A204.1 (cell line): ENCODE results near the gene YIPF4.
"Not testable (repeated sequence)": the region's sequence is repeated elsewhere in the genome, so short reads cannot be mapped to it uniquely, and the experiment has no call there.

Experiments
- FAIRE-seq: peaks from 2 replicates; lab custom pipeline; 2012; peaks lifted over from hg19 to GRCh38; lab: Jason Lieb, UNC

Gene YIPF4

DNA sequence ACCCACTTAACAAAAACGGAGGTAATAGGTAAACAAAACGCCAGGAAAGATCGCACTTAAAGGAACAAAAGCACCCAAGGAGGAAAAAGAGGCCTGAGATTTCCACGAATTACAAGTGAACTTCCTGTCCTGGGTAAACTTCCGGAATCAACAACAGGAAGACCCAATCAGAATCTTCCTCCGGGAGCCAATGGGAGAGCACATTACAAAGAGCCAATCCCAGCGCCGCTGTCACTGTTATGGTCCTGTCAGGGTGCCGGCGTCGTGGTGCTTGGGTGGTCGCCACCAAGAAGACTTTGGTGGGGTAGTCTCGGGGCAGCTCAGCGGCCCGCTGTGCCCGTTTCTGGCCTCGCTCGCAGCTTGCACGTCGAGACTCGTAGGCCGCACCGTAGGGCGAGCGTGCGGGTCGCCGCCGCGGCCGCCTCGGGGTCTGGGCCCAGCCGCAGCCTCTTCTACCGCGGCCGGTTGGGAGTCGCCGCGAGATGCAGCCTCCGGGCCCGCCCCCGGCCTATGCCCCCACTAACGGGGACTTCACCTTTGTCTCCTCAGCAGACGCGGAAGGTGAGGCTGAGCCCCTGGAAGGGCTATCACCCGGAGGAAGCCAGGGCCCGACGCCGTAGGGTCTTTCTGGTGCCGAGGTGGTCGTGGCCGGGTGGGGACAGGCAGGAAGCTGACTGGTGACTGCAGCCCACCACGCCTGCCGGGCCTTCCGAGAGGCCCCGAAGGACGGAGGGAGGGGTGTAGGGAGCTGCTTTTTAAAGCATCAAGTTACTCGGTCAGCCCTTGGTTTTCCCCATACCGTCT lies at the start of gene YIPF4:
Gene YIPF4 (plus strand): TSS at position 231 of the 804 bp plus-strand sequence. CDS start 252 bp downstream, at position 483.
- peak; percentile 93 for FAIRE-seq

DNA sequence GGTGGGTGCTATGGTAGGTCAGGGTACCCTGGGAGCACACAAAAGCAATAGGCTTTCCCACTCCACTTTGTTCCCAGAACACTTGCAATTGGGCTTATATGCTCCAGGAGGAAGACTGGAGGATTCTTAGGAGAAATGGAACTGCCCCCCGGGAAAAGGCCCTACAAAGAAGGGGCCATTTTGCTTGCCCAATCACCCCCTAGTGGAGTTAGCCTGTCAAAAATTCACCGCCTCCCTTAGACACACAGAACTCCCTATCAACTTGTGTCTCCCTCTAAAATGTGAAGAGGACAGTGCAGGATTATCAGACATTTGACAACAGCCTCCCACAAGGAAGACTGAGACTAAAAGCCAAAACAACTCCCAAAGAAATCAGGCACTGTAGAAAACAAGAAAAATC lies 49.5 kb upstream of the YIPF4 start:
- no peak for FAIRE-seq

DNA sequence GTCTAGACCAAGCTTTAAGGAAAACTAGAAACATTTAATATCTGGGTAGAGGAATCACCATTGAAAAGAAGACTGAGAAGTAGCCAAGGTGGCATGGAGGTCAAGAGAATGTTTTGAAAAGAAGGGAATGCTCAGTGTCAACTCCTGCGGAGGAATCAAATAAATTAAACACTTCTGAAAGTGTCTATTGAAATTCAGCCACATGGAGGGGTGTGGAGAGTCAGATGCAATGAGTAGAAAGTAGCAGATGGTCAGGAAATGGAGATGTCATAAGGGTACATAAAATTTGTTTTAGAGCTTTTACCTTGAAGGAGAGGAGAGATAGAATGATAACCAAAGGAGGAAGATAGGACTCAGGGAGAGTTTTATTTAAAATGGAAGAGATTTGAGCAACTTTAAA lies 48.1 kb upstream of the YIPF4 start:
- FAIRE-seq, result no peak

DNA sequence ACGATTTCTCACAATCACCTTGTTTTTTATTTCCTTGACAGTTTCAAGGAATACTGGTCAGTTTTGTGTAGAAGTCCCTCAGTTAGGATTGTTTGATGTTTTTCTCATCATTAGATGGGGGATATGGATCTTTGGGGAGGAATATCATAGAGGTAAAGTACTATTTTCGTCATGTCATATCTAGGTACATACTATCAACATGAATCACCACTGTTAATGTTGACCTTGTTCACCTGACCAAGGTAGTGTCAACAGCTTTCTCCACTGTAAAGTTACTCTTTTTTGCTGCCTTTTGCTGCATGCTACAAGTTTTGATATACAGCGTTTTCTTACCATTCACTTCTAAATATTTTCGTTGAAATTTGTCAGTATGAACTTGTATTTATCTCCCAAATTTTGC lies 45.7 kb upstream of the YIPF4 start:
- no peak for FAIRE-seq

DNA sequence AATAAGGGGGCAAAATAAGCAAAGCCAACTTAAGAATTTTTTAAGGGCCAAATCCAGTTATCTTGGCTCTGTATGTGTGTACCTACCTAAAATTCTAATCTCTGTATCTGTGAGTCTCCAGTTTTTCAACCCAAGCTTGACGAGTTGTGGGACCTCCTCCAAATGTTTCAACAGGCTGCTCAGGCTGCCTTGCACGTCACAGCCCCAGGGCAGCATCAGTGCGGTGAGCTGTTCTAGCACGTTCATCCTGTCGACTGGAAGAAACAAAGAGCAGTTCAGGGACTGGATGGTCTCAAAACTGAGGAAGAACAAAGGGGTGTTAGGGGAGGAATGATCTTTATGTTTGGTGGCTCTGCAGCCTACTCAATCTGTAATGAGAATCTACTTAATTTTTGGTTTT lies 42.4 kb upstream of the YIPF4 start:
- no peak for FAIRE-seq

DNA sequence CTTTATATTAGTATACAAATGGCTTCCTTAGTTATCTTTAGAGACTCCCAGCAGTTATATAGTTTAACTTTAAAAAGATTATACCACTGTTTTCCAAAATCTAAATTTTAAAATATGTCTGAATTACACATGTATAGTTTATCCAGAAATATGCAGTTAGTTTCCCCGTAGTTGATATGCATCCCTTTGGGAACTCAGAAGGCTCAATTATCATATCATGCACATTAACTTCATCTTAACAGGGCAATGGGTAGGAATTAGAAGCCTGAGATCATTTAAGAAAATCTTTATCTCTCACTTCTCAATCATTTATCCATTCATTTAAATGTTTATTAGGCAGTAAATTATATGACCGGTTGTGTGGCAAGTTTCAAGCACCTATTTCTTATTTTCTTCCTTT lies 40.2 kb upstream of the YIPF4 start:
- no peak for FAIRE-seq

DNA sequence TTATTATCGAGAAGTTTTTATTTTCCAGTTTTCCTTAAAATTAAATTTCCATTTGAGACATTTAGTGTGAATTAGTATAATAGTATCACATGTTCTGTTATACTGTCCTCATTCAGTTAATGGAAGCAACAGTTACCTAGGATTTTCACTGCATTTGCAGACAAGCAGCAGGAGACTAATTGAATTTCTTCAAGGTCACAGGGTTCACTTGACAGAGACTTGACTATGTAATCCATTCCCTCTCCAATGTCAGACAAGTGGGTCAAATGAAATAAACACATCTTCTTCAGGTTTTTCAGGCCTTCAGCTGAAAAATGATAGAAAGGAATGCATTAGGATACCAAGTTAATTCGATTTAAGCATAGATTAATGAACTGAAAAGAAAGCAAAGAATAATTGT lies 39.7 kb upstream of the YIPF4 start:
- no peak for FAIRE-seq

DNA sequence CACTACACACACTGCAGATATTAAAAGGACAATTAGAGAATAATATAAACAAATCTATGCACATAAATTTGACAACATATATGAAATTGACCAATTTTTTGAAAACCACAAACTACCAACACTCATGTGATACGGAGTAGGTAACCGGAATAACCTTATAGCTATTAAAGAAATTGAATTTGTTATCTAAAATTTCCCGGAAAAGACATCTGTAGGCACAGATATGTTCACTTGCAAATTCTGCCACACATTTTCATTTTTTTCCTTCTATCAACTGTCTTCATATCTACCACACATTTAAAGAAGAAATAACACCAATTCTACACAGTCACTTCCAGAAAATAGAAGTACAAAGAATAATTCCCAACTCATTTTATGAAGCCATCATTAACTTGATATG lies 35.4 kb upstream of the YIPF4 start:
- no peak for FAIRE-seq

DNA sequence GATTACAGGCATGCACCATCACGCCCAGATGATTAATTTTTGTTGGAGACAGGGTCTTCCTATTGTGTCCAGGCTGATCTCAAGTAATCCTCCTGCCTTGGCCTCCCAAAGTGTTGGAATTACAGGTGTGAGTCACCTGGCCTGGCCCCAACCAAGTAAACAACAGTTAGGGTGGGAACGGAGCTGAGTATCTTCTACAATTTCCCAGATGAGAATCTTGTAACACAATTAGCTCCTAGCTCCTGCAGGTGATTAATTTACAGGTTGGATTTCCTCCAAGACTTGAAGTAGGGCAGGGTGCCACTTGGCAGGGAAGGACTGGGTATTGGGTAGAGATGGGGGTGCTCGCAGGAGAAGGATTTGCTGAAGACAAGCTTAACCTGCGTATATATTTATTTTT lies 30.8 kb upstream of the YIPF4 start:
- FAIRE-seq, result no peak

DNA sequence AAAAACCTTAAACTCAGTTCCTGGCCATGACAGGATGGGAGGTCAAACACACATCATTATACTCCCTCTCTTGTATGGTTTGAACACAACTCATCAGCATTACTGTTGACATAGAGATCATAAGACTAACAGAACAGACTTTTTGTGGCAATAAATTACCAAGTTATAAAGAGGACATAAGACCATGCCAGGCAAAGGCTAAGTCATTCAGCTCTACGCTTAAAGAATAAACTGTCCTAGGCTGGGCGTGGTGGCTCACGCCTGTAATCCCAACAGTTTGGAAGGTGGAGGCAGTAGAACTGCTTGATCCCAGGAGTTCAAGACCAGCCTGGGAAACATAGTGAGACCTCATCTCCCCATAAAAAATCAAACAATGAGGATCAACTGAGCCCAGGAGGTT lies 29.4 kb upstream of the YIPF4 start:
- FAIRE-seq, result no peak

DNA sequence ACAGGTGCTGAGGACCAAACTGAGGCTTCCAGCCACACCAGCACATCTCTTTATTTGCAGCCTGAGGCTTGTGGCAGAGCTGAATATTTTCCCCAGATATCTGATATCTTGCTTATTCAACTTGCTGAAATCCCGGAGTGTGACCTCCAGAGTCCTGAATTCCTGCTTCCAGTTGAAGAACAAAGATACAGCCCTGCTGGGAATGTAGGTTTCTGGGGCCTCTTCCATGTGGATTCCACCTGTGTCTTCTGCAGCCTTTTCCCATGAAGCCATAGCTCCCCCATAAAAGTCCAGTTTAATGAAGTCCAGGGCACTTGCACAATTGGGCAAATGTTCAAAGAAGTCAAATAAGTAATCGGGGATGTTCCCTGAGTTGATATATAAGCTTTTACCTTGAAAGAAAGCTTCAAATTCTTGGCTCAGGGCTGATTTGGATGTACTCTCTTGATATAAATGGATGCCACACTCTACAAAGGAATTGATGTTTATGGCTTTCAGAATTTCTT lies 27.9 kb upstream of the YIPF4 start:
- no peak for FAIRE-seq

DNA sequence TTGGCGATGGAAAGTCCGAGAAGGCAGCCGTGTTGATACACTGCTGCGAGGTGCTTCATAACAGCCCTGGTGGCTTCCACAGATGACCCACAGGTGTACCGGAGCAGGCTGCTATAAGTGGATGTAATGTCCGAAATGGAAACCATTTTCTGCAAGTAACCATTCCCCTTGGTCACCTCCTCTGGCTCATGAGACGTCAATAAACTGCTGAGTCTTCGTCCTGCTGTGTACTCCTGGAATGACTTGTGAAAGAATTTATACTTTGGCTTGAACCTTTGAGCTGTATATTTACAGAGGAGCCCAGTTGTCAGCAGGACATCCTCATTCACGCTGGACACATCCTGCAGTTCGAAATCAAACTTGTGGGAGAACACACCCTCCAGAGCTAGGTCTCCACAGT lies 27.4 kb upstream of the YIPF4 start:
- FAIRE-seq, result no peak

DNA sequence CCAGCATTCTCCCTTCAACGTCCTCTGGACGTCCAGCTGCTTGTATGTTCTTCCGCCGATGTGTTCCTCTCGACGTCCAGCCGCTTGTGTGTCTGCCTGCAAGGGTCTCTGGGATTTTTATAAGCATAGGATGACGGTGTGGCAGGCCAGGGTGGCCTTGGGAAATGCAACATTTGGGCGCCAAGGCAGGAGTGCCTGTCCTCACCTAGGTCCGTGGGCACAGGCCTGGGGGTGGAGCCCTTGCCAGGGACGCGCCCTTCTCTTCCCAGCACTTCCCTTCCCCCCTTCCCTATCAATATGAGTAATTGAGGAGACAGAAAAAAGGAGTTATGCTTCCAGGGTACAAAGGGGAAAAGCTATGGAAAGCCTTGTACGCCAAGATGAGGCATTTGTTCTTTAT lies 19.5 kb upstream of the YIPF4 start:
- no peak for FAIRE-seq

DNA sequence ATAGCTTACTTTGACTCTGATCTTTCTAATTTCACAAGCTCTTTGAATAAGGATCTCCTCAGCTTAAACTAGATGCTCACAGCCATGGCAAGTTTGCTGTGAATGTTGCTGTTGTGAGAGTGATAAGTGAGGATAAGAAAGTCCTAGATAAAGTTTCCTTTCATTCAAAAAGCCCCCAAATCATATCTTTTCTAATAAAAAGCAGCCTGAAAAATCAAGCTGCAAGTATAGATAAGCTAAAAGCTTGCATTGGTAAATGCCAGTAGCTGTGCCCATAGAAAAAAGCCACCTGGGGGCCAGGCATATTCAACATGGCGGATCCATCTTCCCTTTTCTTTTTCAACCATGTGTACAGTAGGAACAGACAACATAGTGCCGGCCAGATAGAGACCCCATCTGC lies 17.3 kb upstream of the YIPF4 start:
- FAIRE-seq, result no peak

DNA sequence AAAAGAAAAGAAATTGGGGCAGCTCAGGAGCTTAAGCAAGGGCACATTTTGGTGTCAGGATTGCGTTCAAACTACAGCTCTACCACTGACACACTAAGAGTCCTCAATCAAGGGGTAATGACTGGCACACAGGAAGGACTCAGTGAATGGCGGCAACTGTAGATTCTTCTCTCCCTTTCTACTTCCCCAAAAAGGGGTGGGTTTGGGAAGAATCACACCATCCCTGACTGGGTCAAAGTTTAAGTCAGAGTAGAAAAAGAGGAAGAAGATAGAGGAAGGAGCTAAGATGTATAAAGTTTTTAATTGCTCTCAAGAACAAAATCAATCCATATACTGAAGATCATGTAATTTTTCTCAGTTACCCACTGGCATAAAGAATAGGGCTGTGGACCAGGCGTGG lies 15.6 kb upstream of the YIPF4 start:
- no peak for FAIRE-seq

DNA sequence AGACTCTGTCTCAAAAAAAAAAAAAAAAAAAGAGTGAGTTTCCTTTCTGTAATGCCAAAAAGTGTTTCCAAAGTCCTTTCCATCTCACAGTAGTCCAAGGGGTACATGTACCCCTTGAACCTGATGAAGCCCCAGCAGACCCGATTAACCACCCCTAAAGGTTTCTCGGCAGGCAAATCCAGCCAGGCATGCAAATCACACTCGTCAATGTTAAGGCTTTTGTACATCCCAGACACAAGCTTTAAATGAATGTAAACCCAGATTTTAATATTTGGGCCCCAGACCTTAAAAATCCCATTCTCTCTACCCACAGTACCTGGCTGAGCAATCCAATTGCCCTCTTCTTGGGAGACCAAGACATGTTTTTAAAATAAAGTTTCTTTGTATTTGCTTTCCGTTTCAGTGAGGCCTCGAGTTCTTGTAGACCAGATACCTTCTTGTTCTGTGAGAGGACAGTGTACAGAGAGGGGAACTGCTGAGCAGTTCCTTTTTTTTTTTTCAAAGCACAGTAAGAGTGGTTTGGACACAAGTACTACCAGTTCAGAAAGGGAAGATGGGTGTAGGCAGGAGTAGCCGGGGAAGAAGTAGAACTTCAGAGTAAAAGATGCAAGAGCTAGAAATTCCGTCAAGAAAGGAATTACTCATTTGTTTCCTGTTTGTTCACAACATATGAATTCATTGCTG lies 13.1 kb upstream of the YIPF4 start, which contains the start of gene NLRC4:
Gene NLRC4 (minus strand): TSS at position 465 of the 684 bp plus-strand sequence. CDS start 8,111 bp downstream, outside the sequence.
- FAIRE-seq, result no peak

DNA sequence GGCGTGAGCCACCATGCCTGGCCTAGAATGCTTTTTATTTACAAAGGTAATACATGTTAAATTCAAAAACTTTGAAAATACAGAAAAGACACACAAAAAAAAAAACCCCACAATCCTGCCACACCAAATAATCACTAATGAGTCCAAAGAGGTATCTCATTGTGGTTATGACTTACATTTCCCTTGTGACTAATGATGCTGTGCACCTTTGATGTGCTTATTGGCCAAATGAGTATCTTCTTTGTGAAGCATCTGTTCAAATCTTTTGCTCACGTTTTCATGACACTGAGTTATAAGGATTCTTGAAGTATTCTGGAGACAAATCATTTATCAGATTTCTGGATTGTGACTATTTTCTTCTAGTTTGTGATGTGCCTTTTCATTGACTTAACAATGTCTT lies 6.6 kb upstream of the YIPF4 start:
- FAIRE-seq, result no peak

DNA sequence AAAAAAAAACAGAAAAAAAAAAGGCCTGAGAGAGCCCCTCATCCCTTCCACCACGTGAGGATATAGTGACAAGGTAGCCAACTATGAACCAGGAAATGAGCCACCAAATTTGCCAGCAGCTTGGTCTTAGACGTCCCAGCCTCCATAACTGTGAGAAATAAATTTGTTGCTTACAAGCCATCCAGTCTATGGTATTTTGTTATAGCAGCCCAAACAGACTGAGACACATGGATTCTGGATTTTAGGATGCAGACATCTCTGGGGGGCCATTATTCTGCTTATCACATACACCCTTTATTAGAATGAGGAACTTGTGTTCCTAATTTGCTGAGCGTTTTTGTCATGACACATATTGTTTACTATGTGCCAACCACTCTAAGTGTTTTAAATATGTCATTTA lies 5.4 kb upstream of the YIPF4 start:
- no peak for FAIRE-seq

DNA sequence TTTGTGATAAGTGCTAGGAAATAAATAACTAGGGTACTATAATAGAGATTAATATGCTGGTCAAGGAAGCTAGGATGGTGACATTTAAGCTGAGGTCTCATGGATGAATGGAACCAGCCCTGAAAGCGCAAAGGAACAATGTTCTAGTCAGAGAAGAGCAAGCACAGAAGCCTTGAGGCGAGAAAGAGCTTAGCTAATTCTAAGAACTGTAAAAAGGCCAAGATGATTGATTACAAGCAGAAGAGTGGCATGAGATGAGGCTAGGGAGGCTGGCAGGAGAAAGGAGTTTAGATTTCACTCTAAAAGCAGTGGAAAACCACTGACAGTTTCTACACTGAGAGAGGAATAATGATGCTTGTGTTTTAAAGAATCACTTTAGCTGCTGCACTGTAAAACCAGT lies 3.4 kb upstream of the YIPF4 start:
- FAIRE-seq, result no peak

DNA sequence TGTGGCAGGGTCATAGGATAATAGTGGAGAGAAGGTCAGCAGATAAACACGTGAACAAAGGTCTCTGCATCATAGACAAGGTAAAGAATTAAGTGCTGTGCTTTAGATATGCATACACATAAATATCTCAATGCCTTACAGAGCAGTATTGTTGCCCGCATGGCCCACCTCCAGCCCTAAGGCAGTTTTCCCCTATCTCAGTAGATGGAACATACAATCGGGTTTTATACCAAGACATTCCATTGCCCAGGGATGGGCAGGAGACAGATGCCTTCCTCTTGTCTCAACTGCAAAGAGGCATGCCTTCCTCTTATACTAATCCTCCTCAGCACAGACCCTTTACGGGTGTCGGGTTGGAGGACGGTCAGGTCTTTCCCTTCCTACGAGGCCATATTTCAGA lies 1.9 kb upstream of the YIPF4 start:
- FAIRE-seq, result not testable (repeated sequence)

DNA sequence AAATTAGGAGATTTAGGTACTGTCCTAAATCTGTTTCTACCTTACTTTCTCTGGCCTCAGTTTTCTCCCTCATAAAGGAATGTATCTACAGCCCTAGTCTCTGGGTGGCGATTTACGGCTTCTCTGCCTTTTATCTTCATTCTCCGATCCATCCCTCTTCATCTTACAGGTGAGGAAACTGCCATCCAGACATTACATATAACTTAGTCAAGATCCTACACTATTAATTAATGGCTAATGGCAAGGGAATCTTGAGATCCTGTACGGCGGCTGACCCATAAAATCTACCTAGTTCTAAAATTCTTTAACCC lies 386 bp upstream of the YIPF4 start:
- FAIRE-seq, result no peak

DNA sequence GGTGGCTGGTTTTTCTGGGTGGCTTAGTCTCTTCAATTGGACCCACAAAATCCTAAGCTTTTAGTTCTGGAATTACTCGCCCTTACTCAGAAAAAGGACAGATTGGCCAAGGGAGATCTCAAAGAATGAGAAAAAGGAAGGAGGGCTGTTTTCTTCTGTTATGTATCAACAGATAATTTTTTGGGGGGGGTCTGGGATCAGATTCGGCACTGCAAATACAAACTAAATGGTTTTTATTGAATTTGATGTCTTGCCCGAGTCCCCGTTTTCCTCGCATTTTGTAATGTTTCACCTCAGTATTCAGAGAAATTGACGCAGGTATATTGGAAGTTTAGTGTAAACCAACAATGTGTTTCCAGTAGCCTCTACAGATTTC lies 762 bp downstream of the YIPF4 start:
- no peak for FAIRE-seq

DNA sequence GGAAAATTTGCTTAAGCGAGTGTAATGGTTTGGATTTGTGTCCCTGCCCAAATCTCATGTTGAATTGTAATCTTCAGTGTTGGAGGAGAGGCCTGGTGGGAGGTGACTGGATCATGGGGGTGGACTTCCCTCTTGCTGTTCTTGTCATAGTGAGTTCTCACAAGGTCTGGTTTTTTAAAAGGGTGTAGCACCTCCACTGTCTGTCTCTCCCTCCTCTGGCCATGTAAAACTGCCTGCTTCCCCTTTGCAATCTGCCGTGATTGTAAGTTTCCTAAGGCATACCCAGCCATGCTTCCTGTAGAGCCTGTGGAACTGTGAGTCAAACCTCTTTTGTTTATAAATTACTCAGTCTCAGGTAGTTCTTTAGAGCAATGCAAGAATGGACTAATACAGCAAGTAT lies 6.6 kb downstream of the YIPF4 start:
- FAIRE-seq, result no peak
